ENCODE measurements around the gene ALKBH3.

The ALKBH3 gene

GRCh38 chr11:43944761-43945311 is 64.2 kb downstream of the ALKBH3 start:
- peak; percentile 68 for DNase-seq (ENCODE audit: low read depth)
- peak; percentile 84 for TF ChIP-seq CTCF (IDR thresholded peaks at IDR 0.05; ENCODE audit: insufficient read depth, low read depth, low read length, missing control alignments)
- no peak overlapping the region for H3K4me3 ChIP-seq (ENCODE audit: low read length)

- no peak overlapping the region for H3K4me3 ChIP-seq (ENCODE audit: low read length)
- peak; percentile 34 for TF ChIP-seq CTCF (IDR thresholded peaks at IDR 0.05; ENCODE audit: insufficient read depth, low read depth, low read length, missing control alignments)
- DNase-seq (ENCODE audit: low read depth): peak; percentile 34
Measured at GRCh38 chr11:43947003-43947500, 66.4 kb downstream of the ALKBH3 start.

GRCh38 chr11:43947815-43948214 is 67.2 kb downstream of the ALKBH3 start:
- no peak for DNase-seq (ENCODE audit: low read depth)
- no peak for TF ChIP-seq CTCF (IDR thresholded peaks at IDR 0.05; ENCODE audit: insufficient read depth, low read depth, low read length, missing control alignments)
- no peak overlapping the region for H3K4me3 ChIP-seq (ENCODE audit: low read length)

GRCh38 chr11:43948341-43949225 is 68.0 kb downstream of the ALKBH3 start:
- no peak for TF ChIP-seq CTCF (IDR thresholded peaks at IDR 0.05; ENCODE audit: insufficient read depth, low read depth, low read length, missing control alignments)
- H3K4me3 ChIP-seq (ENCODE audit: low read length): no peak overlapping the region
- DNase-seq (ENCODE audit: low read depth): no peak

- no peak for DNase-seq (ENCODE audit: low read depth)
- TF ChIP-seq CTCF (IDR thresholded peaks at IDR 0.05; ENCODE audit: insufficient read depth, low read depth, low read length, missing control alignments): no peak
- H3K4me3 ChIP-seq (ENCODE audit: low read length): no peak overlapping the region
Measured at GRCh38 chr11:43950311-43950855, 69.8 kb downstream of the ALKBH3 start.

- TF ChIP-seq CTCF (IDR thresholded peaks at IDR 0.05; ENCODE audit: insufficient read depth, low read depth, low read length, missing control alignments): no peak
- H3K4me3 ChIP-seq (ENCODE audit: low read length): no peak overlapping the region
- DNase-seq (ENCODE audit: low read depth): no peak
Measured at GRCh38 chr11:43951231-43951630, 70.6 kb downstream of the ALKBH3 start.

All from epithelial cell of esophagus (primary cell).